GM21515 (cell line): ENCODE data around the gene PDGFRA.
A peak's percentile ranks its signal among the peaks of the same experiment; 100 is the strongest.
"Not testable (repeated sequence)": the region's sequence is repeated elsewhere in the genome, so short reads cannot be mapped to it uniquely, and the experiment has no call there.

Source experiments
- ATAC-seq: cut with Tn5 transposase; IDR thresholded peaks from one replicate; pipeline ENCODE4 v1.9.1; 2021; ENCODE audit not compliant: unreplicated experiment

PDGFRA gene

GRCh38 chr4:54317690-54318089, 88.6 kb downstream of the PDGFRA start:
- ATAC-seq, result no peak

DNA sequence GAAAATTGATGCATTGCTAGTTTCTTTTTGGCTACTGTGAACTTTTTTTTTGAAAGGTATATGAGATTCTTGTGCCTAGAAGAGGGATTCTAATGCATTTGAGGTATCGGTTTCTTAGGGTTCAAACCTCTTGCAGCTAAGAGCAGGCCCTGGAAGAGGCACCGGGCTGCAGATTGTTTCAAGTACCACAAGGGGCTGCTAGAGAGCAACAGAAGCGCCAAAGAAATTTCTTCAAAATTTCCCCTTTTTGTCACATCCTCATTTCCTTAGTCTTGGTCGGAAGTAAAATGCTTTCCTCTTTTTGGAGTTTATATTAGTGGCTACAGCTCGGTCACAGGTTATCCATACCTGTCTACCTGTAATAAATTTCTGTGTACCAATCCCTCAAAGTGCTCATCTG, 89.8 kb downstream of the PDGFRA start:
- ATAC-seq, result peak; percentile 29

GRCh38 chr4:54320826-54321685, 92.0 kb downstream of the PDGFRA start:
- ATAC-seq, result no peak

DNA sequence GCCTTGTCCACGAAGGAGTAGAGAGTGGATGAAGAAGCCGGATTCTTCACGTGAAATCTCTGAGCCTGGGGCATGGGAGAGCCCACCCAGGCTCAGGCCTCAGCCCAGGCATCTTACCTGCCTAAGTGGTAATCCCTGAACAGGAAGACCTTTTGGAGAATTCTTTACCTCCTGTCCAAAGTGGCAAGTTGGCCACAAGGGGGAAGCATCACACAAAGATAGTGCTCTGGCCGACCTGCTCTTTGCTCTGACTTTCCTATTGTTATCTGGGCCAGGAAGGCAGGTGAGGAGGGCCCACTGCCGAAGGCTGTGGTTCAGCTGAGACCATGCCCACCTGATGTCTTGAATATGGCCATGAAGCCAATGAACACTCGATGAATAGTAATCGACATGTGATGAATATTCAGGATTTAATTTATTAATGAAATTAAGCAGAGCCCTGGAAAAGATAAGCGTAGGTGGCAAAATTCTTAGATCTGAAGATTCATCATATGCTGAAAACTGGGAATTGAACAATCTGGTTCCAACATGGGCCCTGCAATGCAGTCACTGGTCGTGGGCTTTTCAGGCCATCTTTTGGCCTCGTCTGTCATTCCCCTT, 93.8 kb downstream of the PDGFRA start:
- peak; percentile 76 for ATAC-seq

GRCh38 chr4:54330896-54331295, 101.8 kb downstream of the PDGFRA start:
- ATAC-seq, result no peak

DNA sequence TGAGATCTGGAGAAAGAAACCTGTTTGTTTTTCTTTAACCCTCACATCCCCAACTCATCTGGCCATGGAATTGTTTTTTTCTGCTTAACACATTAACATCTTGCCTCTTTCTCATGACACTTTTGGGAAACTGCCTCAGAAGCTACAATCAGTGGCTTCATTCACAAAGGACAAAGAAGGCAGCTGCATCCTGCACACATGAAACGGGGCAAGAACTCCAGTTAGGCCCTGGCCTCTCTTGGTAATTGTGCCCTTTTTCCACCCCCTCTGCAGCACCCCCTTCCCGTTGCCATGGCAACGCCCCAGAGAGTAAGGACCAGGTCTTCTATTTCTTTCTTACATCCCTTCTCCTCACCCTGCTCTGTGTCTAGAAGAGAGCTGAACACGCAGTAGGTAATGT, 103.4 kb downstream of the PDGFRA start:
- ATAC-seq, result no peak

DNA sequence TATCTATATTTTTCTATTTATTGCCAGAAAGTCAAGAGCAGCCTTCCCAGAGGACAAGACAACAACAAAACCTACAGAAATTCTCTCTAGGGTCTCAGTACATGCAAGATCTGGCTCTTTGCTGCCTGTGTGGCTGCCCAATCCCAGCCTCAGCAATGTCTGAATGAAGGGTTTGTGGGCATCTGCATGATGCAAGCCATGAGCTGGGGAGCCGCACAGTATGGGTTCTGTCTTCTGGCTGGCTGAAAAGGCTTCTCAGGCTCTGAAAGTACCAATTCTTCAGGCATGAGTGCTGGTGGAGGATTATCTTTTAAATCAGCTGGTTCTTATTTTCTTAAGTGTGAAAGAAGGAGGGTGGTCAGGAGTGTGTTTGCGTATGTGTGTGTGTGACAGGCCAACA, 104.6 kb downstream of the PDGFRA start:
- ATAC-seq, result no peak

DNA sequence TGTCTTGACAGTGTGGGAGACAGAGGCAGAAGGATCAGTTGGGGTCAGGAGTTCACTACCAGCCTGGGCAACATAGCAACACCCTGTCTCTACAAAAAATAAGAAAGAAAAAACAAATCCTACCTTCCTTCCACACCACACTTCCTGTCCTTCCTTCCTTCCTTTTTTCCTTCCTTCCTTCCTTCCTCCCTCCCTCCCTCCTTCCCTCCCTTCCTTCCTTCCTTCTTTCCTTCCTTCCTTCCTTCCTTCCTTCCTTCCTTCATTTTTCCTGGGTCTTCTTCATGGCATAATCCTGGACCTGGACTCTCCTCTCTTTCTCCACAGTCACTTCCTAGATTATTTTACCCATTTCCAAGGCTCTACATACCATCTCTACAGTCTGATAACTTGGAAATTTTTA, 105.7 kb downstream of the PDGFRA start:
- ATAC-seq, result not testable (repeated sequence)

- no peak for ATAC-seq
Measured at GRCh38 chr4:54337009-54337408, 107.9 kb downstream of the PDGFRA start.

DNA sequence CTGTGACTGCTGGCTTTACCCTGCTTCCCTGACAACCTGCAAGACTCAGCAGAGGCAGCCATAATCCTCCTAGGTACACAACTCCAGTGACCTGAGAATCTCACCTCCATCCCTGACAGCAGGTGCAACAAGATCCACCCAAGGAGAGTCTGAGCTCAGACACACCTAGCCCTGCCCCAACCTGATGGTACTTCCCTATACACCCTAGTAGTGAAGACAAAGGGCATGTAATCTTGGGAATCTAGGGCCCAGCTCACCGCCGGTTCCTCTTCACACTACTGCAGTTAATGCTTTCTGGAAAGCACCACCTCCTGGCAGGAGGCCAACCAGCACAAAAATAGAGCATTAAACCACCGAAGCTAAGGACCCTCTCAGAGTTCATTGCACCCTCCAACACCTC, 113.0 kb downstream of the PDGFRA start:
- ATAC-seq, result not testable (repeated sequence)
